K562 (cell line): ENCODE measurements around the gene CTXN1. TPM values are rescaled to one million over a fixed set of nuclear protein-coding genes. Genes with fewer than 3 reads are reported as not detected.
A peak's percentile ranks its signal among the peaks of the same experiment; 100 is the strongest.

ENCODE experiments used
- AFF4 ChIP-seq: sonication (generic); formaldehyde crosslinking; IDR thresholded peaks from 2 replicates; pipeline ENCODE4 v1.8.0; 2023; ENCODE audit warnings: mild to moderate bottlenecking, missing genetic modification reagents
- CHD1 ChIP-seq: fragments of 200-600 bp; sonication (generic); IDR thresholded peaks from one replicate; pipeline ENCODE4 v1.6.1; 2012; ENCODE audit warnings: mild to moderate bottlenecking, moderate library complexity, low read length, inconsistent platforms
- E2F6 ChIP-seq, 2 experiments: IDR thresholded peaks; 2 replicates each; pipeline ENCODE4 v1.6.1; 2011; ENCODE audit warnings: borderline replicate concordance in 1 of 2, control low read depth in 1 of 2, low read depth in 1 of 2, low read length in 1 of 2, mild to moderate bottlenecking in 1 of 2, mixed read lengths in 1 of 2, moderate library complexity in 1 of 2; ENCODE audit not compliant: insufficient read depth in 1 of 2, insufficient read length in 1 of 2, poor library complexity in 1 of 2, severe bottlenecking in 1 of 2; ENCODE audit errors: extremely low read depth in 1 of 2
- MCM3 ChIP-seq: fragments of 450-650 bp; IDR thresholded peaks from 2 replicates; pipeline ENCODE4 v1.6.1; 2016
- POLR3A ChIP-seq: IDR thresholded peaks from 2 replicates; pipeline ENCODE4 v1.6.1; 2011; ENCODE audit warnings: borderline replicate concordance, mild to moderate bottlenecking, moderate library complexity; ENCODE audit not compliant: insufficient read length, insufficient read depth; ENCODE audit errors: extremely low read depth
- POLR3G ChIP-seq: IDR thresholded peaks from 2 replicates; pipeline ENCODE4 v1.6.1; 2011; ENCODE audit not compliant: insufficient read length, insufficient replicate concordance; ENCODE audit errors: extremely low read depth
- SOX6 ChIP-seq: fragments of 450-650 bp; IDR thresholded peaks from 2 replicates; pipeline ENCODE4 v1.6.1; 2014; ENCODE audit warnings: mild to moderate bottlenecking
- TARDBP ChIP-seq: fragments of 450-650 bp; IDR thresholded peaks from 2 replicates; pipeline ENCODE4 v1.6.1; 2016
- ZNF134 ChIP-seq: fragments of 250-450 bp; sonication (Bioruptor Pico); conservative IDR thresholded peaks from 2 replicates; pipeline ENCODE4 v1.4.0; 2020
- ZNF431 ChIP-seq: sonication (generic); formaldehyde crosslinking; IDR thresholded peaks from 2 replicates; pipeline ENCODE4 v1.8.0; 2022; ENCODE audit warnings: mild to moderate bottlenecking, missing genetic modification reagents
- ZNF778 ChIP-seq: fragments of 450-650 bp; formaldehyde crosslinking; IDR thresholded peaks from 2 replicates; pipeline ENCODE4 v1.4.0; 2020; ENCODE audit warnings: mild to moderate bottlenecking, moderate library complexity
- polyA plus RNA-seq, 8 experiments: library from polyadenylated mRNA; depleted of rRNA in 4 of 8; stranded (reverse) in 5 of 8; unstranded in 3 of 8; fragments of >200 nt; fragmentation: Nextera tagmentation in 2 of 8; fragmentation: Illumina TruSeq in 1 of 8; extraction: Ambion mirVana in 2 of 8; extraction: Trizol in 1 of 8; gene quantifications; 2 replicates each; pipeline versions ENCODE4 v1.2.1 to v1.2.3, GENCODE V29; 2011 to 2014; ENCODE audit warnings: inconsistent platforms in 1 of 8, missing spikeins in 1 of 8
- total RNA-seq, 7 experiments: library from RNA; depleted of rRNA in 6 of 7; stranded (reverse); fragments of >200 nt in 6 of 7; fragmentation: Illumina TruSeq in 2 of 7; extraction: Trizol in 2 of 7; gene quantifications; 2 replicates each; pipeline versions ENCODE4 v1.2.1 to v1.2.3, GENCODE V29; 2011 to 2021; ENCODE audit warnings: low replicate concordance in 1 of 7

Gene CTXN1
- total and polyA plus RNA-seq, 9 of the 15 experiments (the other 6 are each of a cell fraction or from before 2014, with no cell fraction given): 0.15 to 37.4 (median 1.8) TPM; not detected in 2

GRCh38 chr19:7925171-7925851, 624 bp downstream of the CTXN1 start (continued):
- peak; percentile 97 to 98 for TF ChIP-seq E2F6 (IDR thresholded peaks at IDR 0.05; ENCODE audit: borderline replicate concordance in 1 of 2, extremely low read depth in 1 of 2, insufficient read depth in 1 of 2, insufficient read length in 1 of 2, low read depth in 1 of 2, low read length in 1 of 2, poor library complexity in 1 of 2, severe bottlenecking in 1 of 2)
- no peak for TF ChIP-seq ZNF778 (CRISPR knock-in tag)
- peak; percentile 39; the same call in 1 of the 2 replicates for TF ChIP-seq AFF4 (CRISPR knock-in tag)
- peak; percentile 65; the same call in 1 of the 2 replicates for TF ChIP-seq TARDBP
- TF ChIP-seq ZNF134 (CRISPR knock-in tag): no peak
- no peak for TF ChIP-seq SOX6
- TF ChIP-seq POLR3G: no peak
- TF ChIP-seq ZNF431 (CRISPR knock-in tag): peak; percentile 75
- TF ChIP-seq POLR3A: no peak
- no peak for TF ChIP-seq MCM3
- TF ChIP-seq CHD1: no peak
